HL-60 (cell line): Measurements from ENCODE around the gene WDR4.

Experiments used
- GABPA ChIP-seq: IDR thresholded peaks from 2 replicates; pipeline ENCODE4 v1.6.1; 2012; ENCODE audit warnings: low read depth
- POLR2AphosphoS5 ChIP-seq: IDR thresholded peaks from 2 replicates; pipeline ENCODE4 v1.6.1; 2012; ENCODE audit warnings: low read depth
- REST ChIP-seq: IDR thresholded peaks from 2 replicates; pipeline ENCODE4 v1.6.1; 2012; ENCODE audit warnings: low read depth; ENCODE audit not compliant: insufficient replicate concordance
- SPI1 ChIP-seq: IDR thresholded peaks from 2 replicates; pipeline ENCODE4 v1.6.1; 2012; ENCODE audit warnings: low read depth, mild to moderate bottlenecking, borderline replicate concordance
- TF ChIP-seq, protein P1 (sequence below): IDR thresholded peaks from one replicate; pipeline ENCODE4 v1.5.1; 2011; ENCODE audit warnings: low read length, control low read depth, inconsistent platforms; ENCODE audit not compliant: insufficient read depth

- TF ChIP-seq, protein P1, sequence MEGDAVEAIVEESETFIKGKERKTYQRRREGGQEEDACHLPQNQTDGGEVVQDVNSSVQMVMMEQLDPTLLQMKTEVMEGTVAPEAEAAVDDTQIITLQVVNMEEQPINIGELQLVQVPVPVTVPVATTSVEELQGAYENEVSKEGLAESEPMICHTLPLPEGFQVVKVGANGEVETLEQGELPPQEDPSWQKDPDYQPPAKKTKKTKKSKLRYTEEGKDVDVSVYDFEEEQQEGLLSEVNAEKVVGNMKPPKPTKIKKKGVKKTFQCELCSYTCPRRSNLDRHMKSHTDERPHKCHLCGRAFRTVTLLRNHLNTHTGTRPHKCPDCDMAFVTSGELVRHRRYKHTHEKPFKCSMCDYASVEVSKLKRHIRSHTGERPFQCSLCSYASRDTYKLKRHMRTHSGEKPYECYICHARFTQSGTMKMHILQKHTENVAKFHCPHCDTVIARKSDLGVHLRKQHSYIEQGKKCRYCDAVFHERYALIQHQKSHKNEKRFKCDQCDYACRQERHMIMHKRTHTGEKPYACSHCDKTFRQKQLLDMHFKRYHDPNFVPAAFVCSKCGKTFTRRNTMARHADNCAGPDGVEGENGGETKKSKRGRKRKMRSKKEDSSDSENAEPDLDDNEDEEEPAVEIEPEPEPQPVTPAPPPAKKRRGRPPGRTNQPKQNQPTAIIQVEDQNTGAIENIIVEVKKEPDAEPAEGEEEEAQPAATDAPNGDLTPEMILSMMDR = no peak
- TF ChIP-seq REST (no peak), POLR2AphosphoS5 (no peak), SPI1 (no peak), GABPA (no peak)
Observed at GRCh38 chr21:42799516-42799915, 79.8 kb downstream of the WDR4 start.
